Measurements from ENCODE around the gene PPM1L. TPM values are rescaled to one million over a fixed set of nuclear protein-coding genes. Genes with fewer than 3 reads are reported as not detected.

Gene PPM1L
- total RNA-seq, 2 experiments from 2014 or later, result 2.2 to 2.7 TPM

GRCh38 chr3:160879859-160880258 lies 123.8 kb downstream of the PPM1L start:
- Mint-ChIP-seq H3K4me3 (no peak overlapping the region), H3K9me3 (peaks cover 4% of the 10 kb centered on the region), H3K27me3 (no peaks in the 10 kb centered on the region), H3K36me3 (no peaks in the 10 kb centered on the region), H3K4me1 (ENCODE audit: low read depth) (no peaks in the 10 kb centered on the region), H3K27ac (no peak overlapping the region)
- intact Hi-C loops (cut with micrococcal nuclease), result no loop called here
- DNase-seq, result no peak
- POLR2A ChIA-PET, result no interaction called here
- CTCF ChIA-PET, result no interaction called here

GRCh38 chr3:160883373-160883772 lies 127.3 kb downstream of the PPM1L start:
- POLR2A ChIA-PET, result no interaction called here
- Mint-ChIP-seq H3K36me3 (peaks cover 3% of the 10 kb centered on the region), H3K27ac (no peak overlapping the region), H3K4me1 (ENCODE audit: low read depth) (no peaks in the 10 kb centered on the region), H3K27me3 (no peaks in the 10 kb centered on the region), H3K9me3 (peaks cover 12% of the 10 kb centered on the region), H3K4me3 (no peak overlapping the region)
- DNase-seq, result no peak
- intact Hi-C loops (cut with micrococcal nuclease), result no loop called here
- CTCF ChIA-PET, result interaction anchor here (1.1 kb wide), 1 partner anchor 33 kb away, joined by 4 read pairs; no protein-coding TSS in a partner anchor

GRCh38 chr3:160885791-160886286 lies 129.8 kb downstream of the PPM1L start:
- CTCF ChIA-PET, result no interaction called here
- POLR2A ChIA-PET, result no interaction called here
- Mint-ChIP-seq H3K4me3 (no peak overlapping the region), H3K9me3 (peaks cover 23% of the 10 kb centered on the region), H3K27ac (no peak overlapping the region), H3K27me3 (no peaks in the 10 kb centered on the region), H3K36me3 (peaks cover 3% of the 10 kb centered on the region), H3K4me1 (ENCODE audit: low read depth) (no peaks in the 10 kb centered on the region)
- intact Hi-C loops (cut with micrococcal nuclease), result no loop called here
- DNase-seq, result no peak

- H3K36me3 Mint-ChIP-seq, result peaks cover 3% of the 10 kb centered on the region
- no peaks in the 10 kb centered on the region for H3K27me3 Mint-ChIP-seq
- intact Hi-C loops (cut with micrococcal nuclease), result no loop called here
- no peaks in the 10 kb centered on the region for H3K4me1 Mint-ChIP-seq (ENCODE audit: low read depth)
- H3K4me3 Mint-ChIP-seq, result no peak overlapping the region
- no peak for DNase-seq
- CTCF ChIA-PET, result no interaction called here
- H3K27ac Mint-ChIP-seq, result no peak overlapping the region
- H3K9me3 Mint-ChIP-seq, result peaks cover 23% of the 10 kb centered on the region
- POLR2A ChIA-PET, result no interaction called here
Observed at GRCh38 chr3:160886421-160886820, 130.4 kb downstream of the PPM1L start.

GRCh38 chr3:160893207-160893606 lies 137.2 kb downstream of the PPM1L start:
- intact Hi-C loops (cut with micrococcal nuclease), result no loop called here
- CTCF ChIA-PET, result no interaction called here

GRCh38 chr3:160904691-160905090 lies 148.7 kb downstream of the PPM1L start:
- peaks cover 1% of the 10 kb centered on the region for H3K27me3 Mint-ChIP-seq
- ChIA-PET POLR2A (no interaction called here), CTCF (no interaction called here)
- H3K4me1 Mint-ChIP-seq (ENCODE audit: low read depth), result no peaks in the 10 kb centered on the region
- no peak overlapping the region for H3K27ac Mint-ChIP-seq
- no peaks in the 10 kb centered on the region for H3K36me3 Mint-ChIP-seq
- peaks cover 6% of the 10 kb centered on the region for H3K9me3 Mint-ChIP-seq
- intact Hi-C loops (cut with micrococcal nuclease), result no loop called here
- no peak overlapping the region for H3K4me3 Mint-ChIP-seq
- DNase-seq, result no peak

More at GRCh38 chr3:160893207-160893606, 137.2 kb downstream of the PPM1L start:
- no peak overlapping the region for H3K27ac Mint-ChIP-seq
- DNase-seq, result no peak
- no peaks in the 10 kb centered on the region for H3K27me3 Mint-ChIP-seq
- POLR2A ChIA-PET, result no interaction called here
- no peaks in the 10 kb centered on the region for H3K4me1 Mint-ChIP-seq (ENCODE audit: low read depth)
- peaks cover 14% of the 10 kb centered on the region for H3K9me3 Mint-ChIP-seq
- H3K4me3 Mint-ChIP-seq, result no peak overlapping the region
- H3K36me3 Mint-ChIP-seq, result no peaks in the 10 kb centered on the region

GRCh38 chr3:160906646-160907045 lies 150.6 kb downstream of the PPM1L start:
- intact Hi-C loops (cut with micrococcal nuclease), result no loop called here

GRCh38 chr3:160909917-160910316 lies 153.9 kb downstream of the PPM1L start:
- Mint-ChIP-seq H3K4me1 (ENCODE audit: low read depth) (no peaks in the 10 kb centered on the region), H3K4me3 (no peak overlapping the region), H3K27ac (no peak overlapping the region), H3K9me3 (peaks cover 6% of the 10 kb centered on the region), H3K36me3 (no peaks in the 10 kb centered on the region), H3K27me3 (no peaks in the 10 kb centered on the region)
- POLR2A ChIA-PET, result no interaction called here
- CTCF ChIA-PET, result interaction anchor here (1.3 kb wide), 1 partner anchor 32 kb away, joined by 3 read pairs; no protein-coding TSS in a partner anchor
- DNase-seq, result no peak
- intact Hi-C loops (cut with micrococcal nuclease), result no loop called here

More at GRCh38 chr3:160906646-160907045, 150.6 kb downstream of the PPM1L start:
- ChIA-PET CTCF (interaction anchor here (0.6 kb wide), 1 partner anchor 399 kb away, joined by 4 read pairs; no protein-coding TSS in a partner anchor), POLR2A (no interaction called here)
- Mint-ChIP-seq H3K27ac (no peak overlapping the region), H3K4me1 (ENCODE audit: low read depth) (no peaks in the 10 kb centered on the region), H3K36me3 (no peaks in the 10 kb centered on the region), H3K9me3 (peaks cover 6% of the 10 kb centered on the region), H3K27me3 (no peaks in the 10 kb centered on the region), H3K4me3 (no peak overlapping the region)
- no peak for DNase-seq

- DNase-seq, result no peak
- Mint-ChIP-seq H3K36me3 (no peaks in the 10 kb centered on the region), H3K4me3 (no peak overlapping the region), H3K27me3 (no peaks in the 10 kb centered on the region), H3K9me3 (peaks cover 4% of the 10 kb centered on the region), H3K27ac (no peak overlapping the region), H3K4me1 (ENCODE audit: low read depth) (no peaks in the 10 kb centered on the region)
- POLR2A ChIA-PET, result no interaction called here
- CTCF ChIA-PET, result no interaction called here
- intact Hi-C loops (cut with micrococcal nuclease), result no loop called here
Observed at GRCh38 chr3:160911411-160911810, 155.4 kb downstream of the PPM1L start.

- DNase-seq, result no peak
- no peak overlapping the region for H3K4me3 Mint-ChIP-seq
- ChIA-PET CTCF (interaction anchor here (0.7 to 1.2 kb wide), 4 partner anchors 10 to 33 kb away, joined by 3 to 4 read pairs (median 4); no protein-coding TSS in a partner anchor), POLR2A (no interaction called here)
- no peaks in the 10 kb centered on the region for H3K4me1 Mint-ChIP-seq (ENCODE audit: low read depth)
- intact Hi-C loops (cut with micrococcal nuclease), result no loop called here
- H3K9me3 Mint-ChIP-seq, result no peaks in the 10 kb centered on the region
- H3K36me3 Mint-ChIP-seq, result no peaks in the 10 kb centered on the region
- no peaks in the 10 kb centered on the region for H3K27me3 Mint-ChIP-seq
- H3K27ac Mint-ChIP-seq, result no peak overlapping the region
Observed at GRCh38 chr3:160916472-160916871, 160.4 kb downstream of the PPM1L start.

GRCh38 chr3:160919942-160920341 lies 163.9 kb downstream of the PPM1L start:
- intact Hi-C loops (cut with micrococcal nuclease), result no loop called here
- ChIA-PET CTCF (interaction anchor here (0.6 to 1.2 kb wide), 2 partner anchors 16 to 209 kb away, joined by 3 read pairs; no protein-coding TSS in a partner anchor), POLR2A (no interaction called here)
- Mint-ChIP-seq H3K27ac (no peak overlapping the region), H3K36me3 (no peaks in the 10 kb centered on the region), H3K4me3 (no peak overlapping the region), H3K4me1 (ENCODE audit: low read depth) (no peaks in the 10 kb centered on the region), H3K27me3 (no peaks in the 10 kb centered on the region), H3K9me3 (no peaks in the 10 kb centered on the region)
- no peak for DNase-seq

GRCh38 chr3:160921020-160921635 lies 165.1 kb downstream of the PPM1L start:
- H3K9me3 Mint-ChIP-seq, result no peaks in the 10 kb centered on the region
- POLR2A ChIA-PET, result no interaction called here
- no peaks in the 10 kb centered on the region for H3K4me1 Mint-ChIP-seq (ENCODE audit: low read depth)
- no peaks in the 10 kb centered on the region for H3K27me3 Mint-ChIP-seq
- H3K36me3 Mint-ChIP-seq, result no peaks in the 10 kb centered on the region
- intact Hi-C loops (cut with micrococcal nuclease), result no loop called here
- CTCF ChIA-PET, result no interaction called here
- DNase-seq, result no peak
- no peak overlapping the region for H3K4me3 Mint-ChIP-seq
- no peak overlapping the region for H3K27ac Mint-ChIP-seq

GRCh38 chr3:160924776-160925175 lies 168.7 kb downstream of the PPM1L start:
- no peaks in the 10 kb centered on the region for H3K36me3 Mint-ChIP-seq
- H3K9me3 Mint-ChIP-seq, result no peaks in the 10 kb centered on the region
- POLR2A ChIA-PET, result no interaction called here
- no peaks in the 10 kb centered on the region for H3K4me1 Mint-ChIP-seq (ENCODE audit: low read depth)
- H3K27me3 Mint-ChIP-seq, result no peaks in the 10 kb centered on the region
- no peak overlapping the region for H3K4me3 Mint-ChIP-seq
- H3K27ac Mint-ChIP-seq, result no peak overlapping the region
- intact Hi-C loops (cut with micrococcal nuclease), result no loop called here
- CTCF ChIA-PET, result interaction anchor here (1.7 kb wide), 1 partner anchor 216 kb away, joined by 5 read pairs; no protein-coding TSS in a partner anchor
- DNase-seq, result no peak

Measured in activated CD4-positive, alpha-beta memory T cell treated with anti-CD3 and anti-CD28 coated beads for 36 hours (primary cell).